Measurements from ENCODE around the gene KCNK7.
A peak's percentile ranks its signal among the peaks of the same experiment; 100 is the strongest.

- TF ChIP-seq CTCF (IDR thresholded peaks at IDR 0.05; ENCODE audit: poor library complexity) = peak; percentile 44
- TF ChIP-seq EZH2 (IDR thresholded peaks at IDR 0.05; ENCODE audit: borderline replicate concordance) = no peak
Observed at GRCh38 chr11:65571940-65572339, 23.7 kb downstream of the KCNK7 start.

Measured in hepatocyte (in vitro differentiated cells).